GM12874 (cell line): ENCODE data around the gene POU3F3.

Experiments
- CTCF ChIP-seq: IDR thresholded peaks from 2 replicates; pipeline ENCODE4 v1.5.1; 2011; ENCODE audit warnings: low read depth, mild to moderate bottlenecking, control low read depth, low read length, moderate library complexity; ENCODE audit not compliant: insufficient read depth

Gene POU3F3

GRCh38 chr2:104875262-104875661 is 21.3 kb downstream of the POU3F3 start:
- TF ChIP-seq CTCF = no peak

GRCh38 chr2:104876606-104877570 is 23.0 kb downstream of the POU3F3 start:
- no peak for TF ChIP-seq CTCF

GRCh38 chr2:104878863-104879512 is 25.1 kb downstream of the POU3F3 start:
- no peak for TF ChIP-seq CTCF

- no peak for TF ChIP-seq CTCF
These were observed 26.2 kb downstream of the POU3F3 start for GRCh38 chr2:104880076-104880475.

GRCh38 chr2:104883357-104883756 is 29.4 kb downstream of the POU3F3 start:
- no peak for TF ChIP-seq CTCF

GRCh38 chr2:104885119-104885782 is 31.3 kb downstream of the POU3F3 start:
- no peak for TF ChIP-seq CTCF

GRCh38 chr2:104887676-104888075 is 33.8 kb downstream of the POU3F3 start:
- no peak for TF ChIP-seq CTCF
